Skin epidermis (tissue), 12 donors: Measurements from ENCODE around the gene GPS1.
A peak's percentile ranks its signal among the peaks of the same experiment; 100 is the strongest.
"Not testable (repeated sequence)": the region's sequence is repeated elsewhere in the genome, so short reads cannot be mapped to it uniquely, and the experiment has no call there.

ENCODE experiments used
- H3K27ac ChIP-seq, 21 experiments: fragments of 200-600 bp; sonication (generic) in 11 of 21; one replicate each; pipeline ENCODE4 v1.5.0; 2020; ENCODE audit warnings: mild to moderate bottlenecking in 3 of 21, inconsistent platforms in 2 of 21, moderate library complexity in 2 of 21
- H3K4me3 ChIP-seq, 7 experiments: fragments of 200-600 bp; sonication (generic) in 2 of 7; one replicate each; pipeline ENCODE4 v1.5.0; 2020; ENCODE audit warnings: inconsistent platforms in 2 of 7, mild to moderate bottlenecking in 2 of 7, moderate library complexity in 1 of 7

Gene GPS1

DNA sequence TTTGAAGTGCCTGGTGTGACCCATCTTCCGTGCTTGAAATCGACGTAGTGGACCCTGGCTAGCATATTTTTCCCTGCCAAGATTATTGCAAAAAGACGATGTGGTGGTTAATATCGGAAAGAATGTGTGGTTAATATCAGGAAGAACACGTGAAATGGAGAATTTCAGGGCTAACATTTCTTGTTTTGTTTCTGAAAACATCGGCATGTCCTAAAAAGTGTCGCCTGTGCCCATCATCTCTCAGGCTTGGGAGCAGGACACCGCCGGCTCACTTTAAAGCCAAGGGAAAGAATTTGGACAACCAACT, 13.9 kb upstream of the GPS1 start:
- H3K27ac ChIP-seq: peak overlapping the region in 9 of 21 experiments; percentile 65 to 90 (median 82)
- H3K4me3 ChIP-seq: peak overlapping the region; percentile 27 to 74 (median 60)

DNA sequence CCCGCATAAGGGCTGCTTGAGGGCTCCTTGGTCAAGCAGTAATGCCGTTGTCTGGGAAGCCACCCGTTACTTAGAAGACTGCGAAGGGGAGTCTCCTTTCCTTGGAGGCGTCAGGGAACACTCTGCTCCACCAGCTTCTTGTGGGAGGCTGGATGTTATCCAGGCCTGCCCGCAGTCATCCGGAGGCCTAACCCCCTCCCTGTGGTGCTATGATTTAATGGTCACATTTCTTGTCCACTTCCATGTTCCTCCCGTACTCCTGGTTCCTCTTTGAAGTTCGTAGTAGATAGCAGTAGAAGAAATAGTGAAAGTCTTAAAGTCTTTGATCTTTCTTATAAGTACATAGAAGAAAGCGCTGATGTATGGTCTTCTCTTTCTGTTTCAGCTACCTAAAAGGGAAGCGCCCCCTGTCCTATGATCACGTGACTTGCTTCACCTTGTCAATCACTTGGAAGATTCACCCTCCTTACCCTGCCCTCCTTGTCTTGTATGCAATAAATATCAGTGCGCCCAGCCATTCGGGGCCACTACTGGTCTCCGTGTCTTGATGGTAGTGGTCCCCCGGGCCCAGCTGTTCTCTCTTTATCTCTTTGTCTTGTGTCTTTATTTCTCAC, 12.8 kb upstream of the GPS1 start:
- H3K27ac ChIP-seq, H3K4me3 ChIP-seq: not testable (repeated sequence)

DNA sequence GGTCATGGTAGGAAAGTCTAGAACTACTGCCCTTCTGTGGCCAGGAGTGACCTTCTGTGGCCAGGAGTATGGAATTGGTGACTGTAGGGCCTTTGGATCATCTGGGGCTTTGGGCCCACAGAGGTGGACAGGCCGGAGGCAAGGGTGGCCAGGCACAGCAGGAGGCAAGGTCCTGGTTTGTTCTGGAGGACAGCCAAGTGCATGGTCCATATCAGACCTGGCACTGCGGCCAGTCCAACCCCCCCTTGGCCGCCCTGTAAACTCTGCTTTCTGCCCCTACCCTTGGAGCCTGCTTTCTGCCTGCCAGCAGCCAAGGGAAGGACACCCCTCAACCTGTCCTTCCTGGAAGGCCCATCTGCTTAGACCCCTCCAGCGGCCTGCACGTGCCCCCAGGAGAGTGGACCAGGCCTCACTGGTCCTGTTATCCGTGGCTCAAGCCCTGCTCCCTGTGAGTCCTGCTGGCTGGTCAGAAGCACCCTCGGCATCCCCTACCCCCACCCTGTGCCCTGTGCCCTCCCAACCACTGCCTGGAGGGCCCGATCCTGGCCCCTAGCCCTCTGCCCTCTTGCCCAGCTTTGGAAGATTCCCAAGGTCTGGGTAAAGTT, 11.9 kb upstream of the GPS1 start:
- H3K27ac ChIP-seq: no peak overlapping the region

DNA sequence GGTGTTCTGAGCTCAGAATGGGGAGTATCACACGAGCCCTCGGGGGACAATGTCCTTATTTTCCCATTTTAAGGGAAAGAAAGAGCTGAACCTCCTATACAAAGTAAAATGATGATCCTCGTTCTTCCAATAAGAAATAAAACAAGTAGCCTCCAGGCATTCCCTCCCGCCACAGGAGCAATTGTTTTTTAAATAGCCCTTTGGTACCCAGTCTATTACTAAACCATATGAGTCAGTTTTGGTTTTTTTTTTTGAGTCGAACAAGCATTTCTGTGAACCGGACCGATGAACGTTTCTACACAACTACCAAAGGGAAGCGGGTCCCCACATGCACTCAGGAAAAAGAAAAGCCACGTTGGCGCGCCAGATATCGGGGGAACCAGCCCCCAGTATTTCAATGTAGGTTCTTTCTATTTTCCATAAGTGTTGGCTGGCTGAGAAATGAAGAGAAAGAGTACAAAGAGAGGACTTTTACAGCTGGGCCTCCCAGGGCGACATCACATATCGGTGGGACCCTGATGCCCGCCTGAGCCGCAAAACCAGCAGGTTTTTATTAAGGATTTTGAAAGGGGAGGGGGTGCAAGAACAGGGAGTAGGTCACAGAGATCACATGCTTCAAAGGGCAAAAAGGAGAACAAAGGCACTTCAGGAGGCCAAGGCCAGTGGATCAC, 10.4 kb upstream of the GPS1 start:
- Histone ChIP-seq H3K27ac (no peak overlapping the region), H3K4me3 (no peak overlapping the region)

More for the DNA sequence above, 11.9 kb upstream of the GPS1 start:
- no peak overlapping the region for H3K4me3 ChIP-seq

DNA sequence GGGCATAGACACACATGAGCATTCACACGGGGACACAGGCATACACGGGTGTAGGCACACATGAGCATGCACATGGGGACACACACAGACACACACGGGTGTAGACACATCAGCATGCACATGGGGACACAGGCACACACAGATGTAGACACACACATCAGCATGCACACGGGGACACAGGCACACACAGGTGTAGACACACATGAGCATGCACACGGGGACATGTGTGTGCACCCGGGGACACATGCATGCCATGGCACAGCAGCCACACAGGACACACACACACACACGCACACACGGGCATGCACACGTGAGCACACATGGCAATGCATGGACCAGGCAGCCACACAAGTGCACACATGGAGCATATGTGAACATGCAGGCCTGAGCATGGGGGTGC, 9.0 kb upstream of the GPS1 start:
- no peak overlapping the region for H3K4me3 ChIP-seq
- no peak overlapping the region for H3K27ac ChIP-seq

DNA sequence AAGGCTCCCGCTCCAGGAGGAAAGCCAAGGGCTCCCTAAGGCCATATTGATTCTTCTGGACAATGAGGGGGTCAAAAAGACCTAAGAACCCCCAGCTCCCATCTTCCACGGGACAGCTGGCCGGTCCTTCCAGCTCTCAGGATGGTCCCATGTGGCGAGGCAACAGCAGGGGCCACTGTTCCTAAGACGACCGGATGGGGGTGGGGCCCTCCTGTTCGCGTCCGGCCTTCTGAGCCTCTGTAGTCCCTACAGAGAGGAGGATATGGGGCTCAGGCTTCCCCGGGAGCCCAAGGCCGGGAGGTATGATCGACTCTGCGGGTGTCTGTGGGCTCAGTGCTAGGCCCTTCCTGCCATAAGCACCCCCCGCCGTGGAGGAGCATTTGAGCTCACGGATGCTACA, 8.2 kb upstream of the GPS1 start:
- Histone ChIP-seq H3K27ac (no peak overlapping the region), H3K4me3 (no peak overlapping the region)

DNA sequence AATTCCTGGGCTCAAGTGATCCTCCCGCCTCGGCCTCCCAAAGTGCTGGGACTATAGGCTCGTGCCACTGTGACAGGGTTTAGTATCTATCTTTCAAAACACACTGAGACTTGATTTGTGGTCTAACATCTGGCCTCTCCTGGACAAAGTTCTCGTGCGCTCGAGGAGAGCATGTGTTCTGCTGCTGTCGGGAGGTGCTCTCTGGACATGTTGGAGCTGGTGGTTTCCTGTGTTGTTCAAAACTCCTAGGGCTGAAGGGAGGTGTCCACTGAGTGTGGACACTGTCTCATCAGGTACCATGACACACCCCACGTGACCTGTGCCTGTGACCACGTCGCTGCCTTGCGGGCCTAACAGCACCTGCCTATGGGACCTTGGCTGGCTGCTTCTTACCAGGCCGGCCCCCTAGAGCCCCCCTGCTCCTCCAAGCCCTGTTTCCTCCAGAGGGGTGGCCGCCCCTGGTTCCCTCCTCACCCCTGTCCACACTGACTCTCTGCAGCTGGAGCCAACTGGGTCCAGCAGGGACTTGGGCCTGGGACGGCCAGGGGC, 5.7 kb upstream of the GPS1 start:
- Histone ChIP-seq H3K4me3 (no peak overlapping the region), H3K27ac (no peak overlapping the region)

DNA sequence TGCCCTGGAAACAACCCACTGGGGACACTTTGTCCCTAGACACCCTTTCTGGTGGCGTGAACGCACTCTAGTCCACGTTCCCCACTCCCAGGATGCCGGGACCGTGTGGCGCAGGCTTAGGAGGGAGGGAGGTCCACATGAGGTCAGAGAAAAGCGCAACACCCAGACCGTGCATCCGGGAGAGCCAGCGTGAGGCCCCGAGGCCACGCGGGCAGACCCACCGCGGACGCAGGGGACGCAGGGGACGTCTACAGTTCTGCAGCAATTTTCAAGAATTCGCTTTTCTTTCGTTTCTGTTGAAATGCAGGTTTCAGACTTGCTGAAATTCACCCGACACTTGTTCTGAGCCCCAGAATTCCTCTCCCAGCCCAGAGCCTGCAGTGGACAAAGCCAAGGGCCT, 4.8 kb upstream of the GPS1 start:
- Histone ChIP-seq H3K27ac (no peak overlapping the region), H3K4me3 (no peak overlapping the region)

DNA sequence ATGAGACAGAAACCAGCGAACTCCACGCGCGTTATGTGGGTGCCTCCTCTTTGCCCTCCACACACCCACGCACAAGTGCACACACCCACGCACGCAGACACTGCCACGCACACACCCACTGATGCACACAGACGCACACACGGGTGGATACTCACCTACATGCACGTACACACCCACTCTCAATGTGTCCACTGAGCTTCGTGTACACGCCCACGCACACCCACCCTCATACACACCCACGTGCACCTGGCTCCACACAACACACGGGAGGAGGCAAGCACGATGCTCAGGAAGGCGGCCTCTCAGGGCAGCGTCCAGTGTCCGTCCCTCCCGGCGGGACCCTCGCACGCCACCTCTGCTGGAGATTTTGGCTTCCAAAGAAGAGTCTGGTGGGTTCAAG, 4.3 kb upstream of the GPS1 start:
- Histone ChIP-seq H3K27ac (no peak overlapping the region), H3K4me3 (no peak overlapping the region)

DNA sequence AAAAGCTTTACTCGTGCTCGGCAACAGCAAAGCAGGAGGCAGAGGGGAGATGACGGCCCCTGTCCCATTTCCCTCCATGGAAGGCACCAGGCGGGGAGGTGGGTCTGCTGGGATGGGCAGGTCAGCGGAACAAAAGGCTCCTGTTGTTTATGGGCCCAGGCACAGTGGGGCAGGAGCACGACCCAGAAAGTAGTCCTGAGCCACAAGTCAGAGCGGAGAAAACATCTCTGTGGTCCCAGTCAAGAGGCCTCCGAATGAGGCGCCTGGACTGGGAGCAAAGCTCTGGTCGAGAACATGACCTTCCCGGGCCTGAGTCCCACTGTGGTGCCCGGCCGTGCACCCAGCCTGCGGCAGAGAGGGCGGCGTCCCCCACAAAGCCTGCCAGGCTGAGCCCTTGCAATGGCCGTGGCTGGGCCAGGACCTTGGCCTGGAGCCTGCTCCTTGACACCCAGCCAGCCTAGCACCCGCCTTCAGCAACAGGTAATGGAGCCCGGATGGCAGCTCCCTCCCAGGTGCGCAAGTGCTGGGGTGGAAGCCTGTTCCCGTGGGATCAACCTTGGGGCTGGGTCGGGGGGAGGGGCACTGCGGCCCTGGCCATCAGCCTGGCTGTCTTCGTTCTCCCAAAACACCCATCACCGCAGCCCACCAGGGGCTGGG, 3.7 kb upstream of the GPS1 start:
- H3K27ac ChIP-seq: no peak overlapping the region
- H3K4me3 ChIP-seq: no peak overlapping the region

DNA sequence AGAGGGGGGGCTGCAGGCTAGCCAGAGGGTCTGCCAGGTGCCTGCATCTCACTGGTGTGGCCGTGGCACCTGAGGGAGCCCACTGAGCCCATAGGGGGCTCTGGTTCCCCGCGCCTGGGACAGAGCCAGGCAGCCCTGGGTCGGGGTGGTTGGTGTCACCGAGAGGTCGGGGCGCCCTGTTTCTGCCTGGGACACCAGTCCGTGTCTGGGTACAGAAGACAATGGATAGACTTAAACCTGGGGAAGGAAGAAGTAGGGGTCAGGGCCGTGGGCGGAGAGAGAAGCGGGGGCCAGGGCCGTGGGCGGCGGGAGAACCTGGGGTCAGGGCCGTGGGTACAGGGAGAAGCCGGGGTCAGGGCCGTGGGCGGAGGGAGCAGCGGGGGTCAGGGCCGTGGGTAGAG, 3.1 kb upstream of the GPS1 start:
- Histone ChIP-seq H3K27ac (no peak overlapping the region), H3K4me3 (no peak overlapping the region)

DNA sequence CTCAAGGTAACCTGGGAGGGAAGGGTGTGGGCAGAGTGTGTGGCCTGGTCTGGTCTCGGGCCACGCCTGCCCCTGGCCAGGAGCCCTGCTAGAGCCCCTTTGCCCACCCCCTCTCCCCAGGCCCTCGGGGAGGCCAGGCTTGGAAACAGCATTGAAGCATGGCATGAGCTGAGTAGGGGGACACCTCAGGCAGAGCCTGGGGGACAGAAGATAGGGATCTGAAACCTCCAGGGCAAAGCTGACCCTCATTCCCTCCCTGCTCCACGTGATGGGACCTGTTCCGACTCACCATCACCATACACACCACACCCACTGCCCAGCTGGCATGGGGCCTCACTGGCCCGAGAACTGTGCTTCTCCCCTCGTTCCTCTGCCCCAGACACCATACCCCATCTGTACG, 2.6 kb upstream of the GPS1 start:
- Histone ChIP-seq H3K27ac (no peak overlapping the region), H3K4me3 (no peak overlapping the region)

DNA sequence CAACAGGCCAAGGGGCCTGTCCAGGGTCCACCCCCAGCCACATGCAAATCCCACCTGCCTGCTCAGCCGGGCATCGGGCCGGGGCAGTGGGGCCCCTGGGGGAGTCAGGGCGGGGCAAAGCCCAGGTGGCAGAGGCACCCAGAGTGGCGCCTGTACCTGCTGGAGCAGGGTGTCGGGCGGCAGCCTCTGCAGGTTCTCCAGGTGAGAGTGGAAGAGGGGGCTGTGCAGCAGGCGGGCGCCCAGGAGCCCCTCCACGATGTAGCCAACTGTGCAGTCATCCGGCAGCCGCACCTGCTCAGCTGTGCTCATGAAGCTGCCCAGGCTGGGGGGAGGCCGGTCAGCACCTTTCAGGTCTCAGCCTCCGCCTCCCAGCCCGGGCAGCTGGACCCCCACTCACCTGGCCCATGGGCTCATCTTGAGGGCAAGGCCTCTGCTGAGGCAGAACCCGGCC, 2.2 kb upstream of the GPS1 start:
- Histone ChIP-seq H3K27ac (no peak overlapping the region), H3K4me3 (no peak overlapping the region)

DNA sequence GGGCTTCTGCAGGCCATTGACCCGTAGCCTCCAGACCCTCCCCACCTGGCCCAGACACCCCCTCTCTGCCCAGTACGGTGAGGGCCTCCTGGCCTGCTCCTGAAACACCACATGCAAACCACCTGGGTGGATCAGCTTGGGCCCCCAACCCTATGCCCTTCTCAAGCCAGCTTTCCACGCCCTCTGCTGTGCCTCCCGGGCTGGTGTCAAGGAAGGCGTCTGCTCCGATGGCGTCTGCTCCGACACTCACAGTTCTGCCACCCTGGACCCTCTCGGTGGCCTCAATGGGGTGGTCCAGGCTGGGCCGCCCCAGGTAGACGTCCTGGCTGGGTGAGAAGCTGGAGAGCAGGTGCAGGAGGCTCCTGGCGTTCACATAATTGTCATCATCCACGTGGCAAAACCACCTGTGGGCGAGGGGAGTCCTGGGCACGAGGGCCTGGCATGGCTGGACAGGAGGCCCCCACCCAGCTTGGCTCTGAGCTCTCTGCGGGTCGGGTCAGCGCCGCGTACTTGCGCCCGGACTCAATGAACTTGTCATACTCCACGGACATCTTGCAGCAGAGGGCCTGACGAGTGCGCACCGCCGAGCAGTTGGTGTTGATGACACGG, 1.4 kb upstream of the GPS1 start:
- peak overlapping the region in 5 of 7 experiments; percentile 67 to 88 (median 83) for H3K4me3 ChIP-seq
- H3K27ac ChIP-seq: peak overlapping the region in 13 of 21 experiments; percentile 55 to 91 (median 82)

DNA sequence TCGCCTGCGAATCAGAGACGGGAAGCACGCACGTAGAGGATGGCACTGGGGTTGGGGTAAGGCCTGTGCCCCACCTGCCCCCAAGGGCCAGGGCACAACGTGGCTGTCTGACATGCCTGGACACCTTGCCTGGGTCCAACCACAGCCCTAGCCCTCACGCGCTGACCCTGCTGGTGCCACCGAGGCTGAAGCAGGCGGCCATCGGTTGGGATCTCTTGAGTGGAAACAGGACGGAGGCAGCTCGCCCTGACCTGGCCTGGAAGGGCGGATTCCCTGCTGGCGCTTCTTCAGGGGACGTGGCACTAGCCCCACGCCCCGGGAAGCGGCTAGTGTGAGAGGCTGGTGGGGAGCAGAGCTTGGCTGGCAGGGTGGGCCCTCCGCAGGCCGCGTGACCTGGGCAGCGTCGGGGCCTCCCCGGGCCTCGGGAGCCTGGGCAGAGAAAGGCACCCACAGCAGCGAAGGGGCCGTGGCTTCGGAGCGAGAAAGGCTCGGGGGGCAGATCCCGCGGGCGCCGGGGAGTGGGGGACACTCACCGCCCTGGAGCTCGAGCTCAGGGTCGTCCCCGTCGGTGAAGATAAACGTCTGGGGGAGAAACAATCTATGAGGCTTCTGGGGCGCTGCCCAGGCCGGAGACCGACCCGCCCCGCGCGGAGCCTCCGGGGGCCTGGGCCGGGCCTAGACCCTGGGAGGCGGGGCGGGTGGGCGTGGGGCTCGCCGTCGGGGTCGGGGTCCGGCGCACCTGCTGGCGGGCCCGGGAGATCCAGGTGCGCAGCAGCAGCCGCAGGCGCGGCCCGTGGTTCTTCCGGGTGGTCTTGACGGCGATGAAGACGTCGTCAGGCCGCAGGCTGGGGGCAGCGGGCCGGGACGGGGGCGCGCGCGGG, 697 bp upstream of the GPS1 start:
- Histone ChIP-seq H3K4me3 (peak overlapping the region; percentile 65 to 88 (median 78)), H3K27ac (peak overlapping the region; percentile 37 to 91 (median 81))

DNA sequence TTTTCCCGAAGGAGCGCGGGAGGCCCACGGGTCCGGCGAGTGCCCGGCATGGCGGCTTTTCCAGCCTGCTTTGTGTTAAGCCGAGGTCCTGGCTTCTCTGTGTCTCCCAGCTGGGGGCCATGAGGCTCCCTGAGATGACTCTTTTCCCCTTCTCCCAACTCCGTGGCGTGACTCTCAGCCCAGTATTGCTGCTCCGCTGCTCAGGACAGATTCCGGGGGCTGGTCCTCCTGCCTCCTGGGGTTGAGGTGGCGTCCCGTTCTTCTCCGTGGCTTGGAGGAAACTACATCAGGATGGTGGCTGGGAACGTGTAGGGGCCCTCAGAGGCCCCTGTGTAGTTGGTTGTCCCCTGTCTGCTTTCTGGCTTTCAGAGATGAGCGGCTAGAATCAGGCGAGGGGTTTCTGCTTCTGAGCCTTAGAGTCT, 951 bp downstream of the GPS1 start:
- Histone ChIP-seq H3K4me3 (peak overlapping the region; percentile 65 to 88 (median 78)), H3K27ac (peak overlapping the region in 17 of 21 experiments; percentile 9 to 89 (median 81))

DNA sequence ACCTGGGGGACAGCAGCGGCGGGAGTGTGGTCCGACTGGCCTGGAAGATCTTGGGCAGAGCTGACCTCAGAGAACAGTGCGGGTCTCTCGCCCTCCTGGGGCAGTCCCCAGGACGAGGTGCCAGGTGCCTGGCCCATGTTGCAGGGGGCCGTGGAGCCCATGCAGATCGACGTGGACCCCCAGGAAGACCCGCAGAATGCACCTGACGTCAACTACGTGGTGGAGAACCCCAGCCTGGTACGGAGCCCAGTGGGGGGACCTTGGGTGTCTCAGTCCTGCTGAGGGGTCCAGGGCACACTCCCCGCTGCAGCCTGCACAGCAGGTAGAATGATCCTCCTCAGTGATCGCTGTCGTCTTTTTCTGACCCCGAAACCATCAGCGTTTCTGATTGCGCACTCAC, 1.4 kb downstream of the GPS1 start:
- H3K27ac ChIP-seq: peak overlapping the region in 3 of 21 experiments; percentile 82 to 89 (median 88)
- peak overlapping the region in 4 of 7 experiments; percentile 67 to 88 (median 76) for H3K4me3 ChIP-seq

DNA sequence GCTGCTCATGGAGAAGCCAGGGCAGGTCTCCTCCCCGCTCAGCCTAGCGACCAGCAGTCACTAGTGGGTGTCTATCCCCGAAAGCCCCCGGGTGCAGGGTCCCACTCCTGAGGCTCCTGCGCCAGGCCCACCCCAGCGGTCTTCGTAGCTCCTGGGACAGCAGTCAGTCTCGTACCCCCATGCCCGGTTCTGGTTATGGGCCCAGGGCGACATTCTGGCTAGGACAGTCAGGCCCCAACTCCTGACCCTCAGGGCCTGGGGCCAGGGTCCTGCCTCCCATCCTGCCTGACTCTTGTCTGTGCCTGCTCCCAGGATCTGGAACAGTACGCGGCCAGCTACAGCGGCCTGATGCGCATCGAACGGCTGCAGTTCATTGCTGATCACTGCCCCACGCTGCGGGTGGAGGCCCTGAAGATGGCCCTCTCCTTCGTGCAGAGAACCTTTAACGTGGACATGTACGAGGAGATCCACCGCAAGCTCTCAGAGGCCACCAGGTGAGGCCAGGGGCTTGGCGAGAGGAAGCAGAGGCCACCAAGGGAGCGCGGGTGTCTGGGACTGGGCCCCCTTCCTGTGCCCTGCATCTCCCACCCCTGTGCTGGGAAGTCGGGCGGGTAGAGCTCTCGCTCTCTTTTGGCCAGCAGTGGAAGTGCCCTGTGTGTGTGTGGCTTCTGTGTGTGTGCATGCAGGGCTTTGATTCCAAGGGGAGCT, 2.0 kb downstream of the GPS1 start:
- Histone ChIP-seq H3K4me3 (no peak overlapping the region), H3K27ac (no peak overlapping the region)
